Colonic mucosa (tissue), 4 donors: Measurements from ENCODE around the gene CLEC18B. TPM values are rescaled to one million over a fixed set of nuclear protein-coding genes. Genes with fewer than 3 reads are reported as not detected.
"Not testable (repeated sequence)": the region's sequence is repeated elsewhere in the genome, so short reads cannot be mapped to it uniquely, and the experiment has no call there.

Experiments
- DNase-seq: peaks from one replicate; pipeline ENCODE4 v3.0.0-alpha.2; 2020
- H3K27ac ChIP-seq: fragments of 200-600 bp; one replicate; pipeline ENCODE4 v1.8.0; 2021
- H3K27me3 ChIP-seq: fragments of 200-600 bp; one replicate; pipeline ENCODE4 v1.8.0; 2021
- H3K36me3 ChIP-seq: fragments of 200-600 bp; one replicate; pipeline ENCODE4 v1.8.0; 2021
- H3K4me1 ChIP-seq: fragments of 200-600 bp; one replicate; pipeline ENCODE4 v1.8.0; 2021; ENCODE audit warnings: mild to moderate bottlenecking
- H3K4me3 ChIP-seq: fragments of 200-600 bp; one replicate; pipeline ENCODE4 v1.8.0; 2021
- H3K9ac ChIP-seq, 2 donors: one replicate each; pipeline ENCODE4 v1.7.0; 2013; ENCODE audit warnings: control low read depth in 2 of 2, low read depth in 2 of 2, low read length in 2 of 2
- H3K9me3 ChIP-seq: fragments of 200-600 bp; one replicate; pipeline ENCODE4 v1.8.0; 2021
- intact Hi-C: fragments of 100-400 bp; cut with DNase I; formaldehyde crosslinking; loops from one replicate; pipeline ENCODE4 v1.14.1; 2022
- total RNA-seq, 2 donors: library from RNA; stranded (reverse); fragmentation: NEBNext Ultra II Directional in 1 of 2; extraction: Animal tissue kit (Norgen Biotek cat#: 25700) in 1 of 2; gene quantifications; one replicate each; pipeline ENCODE4 v1.2.1, GENCODE V29; 2021
- donor health status: healthy.
- donor health status: DM: no; HTN: no; CAD: no.
- donor health status: DM: no; HTN: no; CAD: no.

The CLEC18B gene
- total RNA-seq, 2 donors from 2014 or later = 1.6 to 1.9 TPM

- H3K4me3 ChIP-seq, H3K9ac ChIP-seq, intact Hi-C loops, H3K9me3 ChIP-seq, H3K27me3 ChIP-seq, H3K36me3 ChIP-seq, DNase-seq, H3K4me1 ChIP-seq, H3K27ac ChIP-seq: not testable (repeated sequence)
Measured at GRCh38 chr16:74413485-74413884, 7.8 kb downstream of the CLEC18B start.

- not testable (repeated sequence) for H3K4me1 ChIP-seq
Measured at GRCh38 chr16:74412775-74413390, 8.4 kb downstream of the CLEC18B start.

GRCh38 chr16:74412138-74412774 lies 9.0 kb downstream of the CLEC18B start:
- H3K4me3 ChIP-seq, H3K4me1 ChIP-seq, intact Hi-C loops, DNase-seq, H3K9ac ChIP-seq, H3K27ac ChIP-seq, H3K36me3 ChIP-seq, H3K27me3 ChIP-seq, H3K9me3 ChIP-seq: not testable (repeated sequence)

More at GRCh38 chr16:74412775-74413390, 8.4 kb downstream of the CLEC18B start:
- intact Hi-C loops, H3K9me3 ChIP-seq, H3K4me3 ChIP-seq, H3K27me3 ChIP-seq, H3K36me3 ChIP-seq, DNase-seq, H3K9ac ChIP-seq, H3K27ac ChIP-seq: not testable (repeated sequence)

- H3K36me3 ChIP-seq, intact Hi-C loops, DNase-seq: not testable (repeated sequence)
Measured at GRCh38 chr16:74410981-74411380, 10.3 kb downstream of the CLEC18B start.

GRCh38 chr16:74410057-74410957 lies 11.0 kb downstream of the CLEC18B start:
- H3K4me3 ChIP-seq, H3K9me3 ChIP-seq, H3K27ac ChIP-seq, H3K4me1 ChIP-seq, H3K9ac ChIP-seq, H3K36me3 ChIP-seq, H3K27me3 ChIP-seq, intact Hi-C loops: not testable (repeated sequence)
- peak; percentile 13 for DNase-seq

More at GRCh38 chr16:74410981-74411380, 10.3 kb downstream of the CLEC18B start:
- H3K27ac ChIP-seq, H3K4me1 ChIP-seq, H3K9me3 ChIP-seq, H3K4me3 ChIP-seq, H3K27me3 ChIP-seq, H3K9ac ChIP-seq: not testable (repeated sequence)

- H3K27me3 ChIP-seq, H3K4me3 ChIP-seq, H3K4me1 ChIP-seq, intact Hi-C loops, H3K9me3 ChIP-seq, H3K36me3 ChIP-seq, H3K9ac ChIP-seq, DNase-seq, H3K27ac ChIP-seq: not testable (repeated sequence)
Measured at GRCh38 chr16:74409185-74409981, 11.9 kb downstream of the CLEC18B start.

GRCh38 chr16:74407362-74407705 lies 13.9 kb downstream of the CLEC18B start:
- H3K9me3 ChIP-seq, H3K9ac ChIP-seq, H3K27me3 ChIP-seq, DNase-seq, intact Hi-C loops, H3K4me1 ChIP-seq, H3K36me3 ChIP-seq, H3K27ac ChIP-seq: not testable (repeated sequence)
- peak overlapping the region; percentile 25 for H3K4me3 ChIP-seq

GRCh38 chr16:74406600-74407361 lies 14.5 kb downstream of the CLEC18B start:
- H3K36me3 ChIP-seq, H3K27me3 ChIP-seq, H3K27ac ChIP-seq, H3K4me1 ChIP-seq, intact Hi-C loops, H3K9ac ChIP-seq, H3K9me3 ChIP-seq, DNase-seq: not testable (repeated sequence)
- H3K4me3 ChIP-seq = peak overlapping the region; percentile 25

GRCh38 chr16:74404148-74404933 lies 16.9 kb downstream of the CLEC18B start:
- H3K9me3 ChIP-seq, H3K27me3 ChIP-seq, H3K9ac ChIP-seq, intact Hi-C loops, H3K4me1 ChIP-seq, H3K27ac ChIP-seq, H3K4me3 ChIP-seq, H3K36me3 ChIP-seq, DNase-seq: not testable (repeated sequence)

- H3K9ac ChIP-seq, H3K4me3 ChIP-seq, DNase-seq, intact Hi-C loops, H3K27me3 ChIP-seq, H3K27ac ChIP-seq, H3K36me3 ChIP-seq, H3K9me3 ChIP-seq, H3K4me1 ChIP-seq: not testable (repeated sequence)
Measured at GRCh38 chr16:74400238-74400637, 21.0 kb downstream of the CLEC18B start.

- intact Hi-C loops, H3K9ac ChIP-seq, DNase-seq, H3K9me3 ChIP-seq, H3K27ac ChIP-seq, H3K36me3 ChIP-seq, H3K4me3 ChIP-seq, H3K27me3 ChIP-seq, H3K4me1 ChIP-seq: not testable (repeated sequence)
Measured at GRCh38 chr16:74398212-74398895, 22.9 kb downstream of the CLEC18B start.
